Trophoblast cell (in vitro differentiated cells and primary cell): ENCODE measurements around the gene ZDHHC20.

ENCODE experiments used
- DNase-seq, 2 donors: peaks; one replicate each; pipeline ENCODE4 v3.0.0-alpha.2; 2016
- H2AFZ ChIP-seq: 2 replicates; pipeline ENCODE4 v1.6.1; 2013; ENCODE audit warnings: low read length, moderate library complexity, mild to moderate bottlenecking; ENCODE audit not compliant: insufficient read depth, poor library complexity
- H2AK5ac ChIP-seq: 2 replicates; pipeline ENCODE4 v1.6.1; 2013; ENCODE audit warnings: mild to moderate bottlenecking, low read length
- H2BK120ac ChIP-seq: 2 replicates; pipeline ENCODE4 v1.6.1; 2013; ENCODE audit warnings: low read length, mild to moderate bottlenecking, moderate library complexity; ENCODE audit not compliant: insufficient read depth, poor library complexity
- H2BK12ac ChIP-seq: 2 replicates; pipeline ENCODE4 v1.6.1; 2013; ENCODE audit warnings: mild to moderate bottlenecking, low read length, moderate library complexity
- H2BK5ac ChIP-seq: 2 replicates; pipeline ENCODE4 v1.6.1; 2013; ENCODE audit warnings: low read length, low read depth, moderate library complexity, mild to moderate bottlenecking; ENCODE audit not compliant: poor library complexity
- H3K14ac ChIP-seq: 2 replicates; pipeline ENCODE4 v1.6.1; 2013; ENCODE audit warnings: mild to moderate bottlenecking, low read length
- H3K18ac ChIP-seq: 2 replicates; pipeline ENCODE4 v1.6.1; 2013; ENCODE audit warnings: mild to moderate bottlenecking, low read length
- H3K23ac ChIP-seq: 2 replicates; pipeline ENCODE4 v1.6.1; 2013; ENCODE audit warnings: low read length
- H3K27ac ChIP-seq: 2 replicates; pipeline ENCODE4 v1.5.1; 2013; ENCODE audit warnings: low read depth, mild to moderate bottlenecking, inconsistent platforms, low read length, moderate library complexity
- H3K27me3 ChIP-seq: 2 replicates; pipeline ENCODE4 v1.6.1; 2013; ENCODE audit warnings: inconsistent platforms, mild to moderate bottlenecking, low read length, moderate library complexity; ENCODE audit not compliant: insufficient read depth
- H3K36me3 ChIP-seq, 2 experiments: 1 replicate in 1 of 2; 2 replicates in 1 of 2; pipeline ENCODE4 v1.6.1; 2013; ENCODE audit warnings: low read length in 2 of 2, mild to moderate bottlenecking in 2 of 2, moderate library complexity in 1 of 2; ENCODE audit not compliant: insufficient read depth in 2 of 2, control insufficient read depth in 1 of 2
- H3K4ac ChIP-seq: 2 replicates; pipeline ENCODE4 v1.6.1; 2013; ENCODE audit warnings: low read depth, mild to moderate bottlenecking, low read length, moderate library complexity
- H3K4me1 ChIP-seq, 2 experiments: 1 replicate in 1 of 2; 2 replicates in 1 of 2; pipeline ENCODE4 v1.6.1; 2013; ENCODE audit warnings: low read length in 2 of 2, mild to moderate bottlenecking in 2 of 2, moderate library complexity in 1 of 2; ENCODE audit not compliant: insufficient read depth in 2 of 2, control insufficient read depth in 1 of 2
- H3K4me2 ChIP-seq: 2 replicates; pipeline ENCODE4 v1.6.1; 2013; ENCODE audit warnings: inconsistent platforms, mild to moderate bottlenecking, low read length, moderate library complexity
- H3K4me3 ChIP-seq: 2 replicates; pipeline ENCODE4 v1.5.1; 2013; ENCODE audit warnings: mild to moderate bottlenecking, low read depth, low read length, inconsistent platforms
- H3K79me1 ChIP-seq: one replicate; pipeline ENCODE4 v1.6.1; 2013; ENCODE audit warnings: low read length
- H3K79me2 ChIP-seq: 2 replicates; pipeline ENCODE4 v1.6.1; 2013; ENCODE audit warnings: low read length, mild to moderate bottlenecking; ENCODE audit not compliant: control insufficient read depth, insufficient read depth, poor library complexity
- H3K9ac ChIP-seq: 2 replicates; pipeline ENCODE4 v1.6.1; 2013; ENCODE audit warnings: mild to moderate bottlenecking, low read length
- H3K9me3 ChIP-seq: 2 replicates; pipeline ENCODE4 v1.6.1; 2013; ENCODE audit warnings: low read depth, mild to moderate bottlenecking, control low read depth, inconsistent platforms, low read length; ENCODE audit not compliant: insufficient read depth
- H4K12ac ChIP-seq: 2 replicates; pipeline ENCODE4 v1.6.1; 2013; ENCODE audit warnings: low read depth, mild to moderate bottlenecking, low read length, moderate library complexity
- H4K8ac ChIP-seq: 2 replicates; pipeline ENCODE4 v1.6.1; 2013; ENCODE audit warnings: low read depth, mild to moderate bottlenecking, low read length, moderate library complexity
- H4K91ac ChIP-seq: one replicate; pipeline ENCODE4 v1.6.1; 2013; ENCODE audit warnings: low read depth, mild to moderate bottlenecking, low read length, moderate library complexity
- WGBS: extraction: QIAGEN DNeasy Blood & Tissue Kit; methylation state at CpG from one replicate; pipeline ENCODE4 v1.1.7; 2013; ENCODE audit warnings: missing lambda C conversion rate; ENCODE audit not compliant: insufficient read length, insufficient coverage; ENCODE audit errors: extremely low coverage; 5-methylcytosine and 5-hydroxymethylcytosine counted together

ZDHHC20 gene

DNA sequence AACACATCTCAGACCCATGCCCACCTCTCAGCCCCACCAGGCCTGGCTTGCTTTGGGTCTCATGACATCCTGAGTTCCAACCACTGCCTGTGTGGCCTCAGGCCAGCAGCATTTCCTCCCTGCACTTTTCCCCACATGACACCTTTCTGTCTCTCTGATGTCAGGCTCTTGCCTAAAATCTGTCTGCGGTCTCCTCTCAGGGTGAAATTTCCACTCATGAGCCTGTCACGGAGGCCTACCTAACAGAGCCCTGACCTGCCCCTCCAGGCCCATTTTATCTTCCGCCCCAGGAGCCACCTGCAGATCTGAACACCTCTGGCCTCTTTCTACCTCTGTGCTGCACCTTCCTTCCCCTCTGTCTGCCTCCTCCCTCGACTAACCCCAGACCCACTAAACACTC is 93.5 kb downstream of the ZDHHC20 start:
- Histone ChIP-seq H2BK5ac (no peak overlapping the region), H3K18ac (no peak overlapping the region), H3K4me3 (no peak overlapping the region), H2BK12ac (no peak overlapping the region), H3K4me2 (no peak overlapping the region), H2BK120ac (no peak overlapping the region), H4K8ac (no peak overlapping the region), H3K79me1 (no peaks in the 10 kb centered on the region), H3K4me1 (peaks cover 0 to 6% of the 10 kb centered on the region in 2 experiments), H3K9me3 (peaks cover 3% of the 10 kb centered on the region), H3K27ac (no peak overlapping the region), H3K36me3 (no peaks in the 10 kb centered on the region), H4K12ac (no peak overlapping the region), H4K91ac (no peak overlapping the region), H2AFZ (no peak overlapping the region), H3K79me2 (no peaks in the 10 kb centered on the region), H3K23ac (no peak overlapping the region), H3K9ac (no peak overlapping the region), H3K27me3 (no peaks in the 10 kb centered on the region), H3K14ac (no peak overlapping the region), H2AK5ac (no peak overlapping the region), H3K4ac (no peak overlapping the region)
- no CpG with 5 or more reads among the region's 4 CpGs for WGBS
- no peak for DNase-seq

DNA sequence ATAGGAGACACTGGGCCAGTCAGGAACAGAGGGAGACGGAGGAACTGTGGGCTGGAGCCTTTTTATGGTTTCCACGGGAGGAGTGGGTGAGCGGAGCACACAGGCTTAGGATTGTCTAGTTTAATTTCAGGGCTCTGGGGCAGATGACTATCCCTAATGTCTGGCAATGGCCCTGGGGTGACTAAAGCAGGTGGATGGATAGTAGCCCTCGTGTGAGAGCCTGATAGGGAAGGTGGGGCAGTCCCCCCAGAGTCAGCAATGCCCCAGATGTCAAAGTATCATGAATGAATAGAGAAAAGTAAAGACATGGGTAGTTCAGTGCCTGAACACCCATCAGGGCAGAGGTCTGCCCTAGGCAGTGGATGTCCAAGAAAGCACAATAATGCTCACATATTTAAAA is 94.2 kb downstream of the ZDHHC20 start:
- H3K79me2 ChIP-seq = no peaks in the 10 kb centered on the region
- no peak overlapping the region for H3K4me2 ChIP-seq

DNA sequence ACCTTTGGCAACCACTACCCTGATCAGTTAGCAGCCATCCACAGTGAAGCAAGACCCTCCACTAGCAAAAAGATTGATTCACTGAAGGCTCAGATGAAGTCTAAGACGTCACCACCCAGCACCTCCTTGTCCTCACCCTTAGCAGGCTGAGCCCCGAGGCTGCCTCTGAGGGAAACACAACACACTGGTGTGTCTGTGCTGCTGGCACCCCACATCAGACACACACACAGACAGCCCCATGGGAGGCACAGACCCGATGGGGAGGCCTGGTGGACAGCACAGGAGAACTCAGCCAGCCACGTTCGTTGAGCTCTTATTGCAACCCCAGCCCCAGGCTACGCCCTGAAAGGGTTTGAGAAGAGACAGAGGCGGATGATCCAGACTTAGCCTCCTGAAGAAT is 94.7 kb downstream of the ZDHHC20 start:
- Histone ChIP-seq H3K18ac (no peak overlapping the region), H3K79me2 (no peaks in the 10 kb centered on the region)
- WGBS = no CpG with 5 or more reads among the region's 7 CpGs

More for the DNA sequence above, 94.2 kb downstream of the ZDHHC20 start:
- no peak overlapping the region for H2BK12ac ChIP-seq
- peaks cover 0 to 6% of the 10 kb centered on the region in 2 experiments for H3K4me1 ChIP-seq
- H3K4me3 ChIP-seq = no peak overlapping the region
- H2BK120ac ChIP-seq = no peak overlapping the region
- H4K12ac ChIP-seq = no peak overlapping the region
- H2BK5ac ChIP-seq = no peak overlapping the region
- no peak overlapping the region for H3K23ac ChIP-seq
- H4K91ac ChIP-seq = no peak overlapping the region
- DNase-seq = no peak
- H3K14ac ChIP-seq = no peak overlapping the region
- H2AK5ac ChIP-seq = no peak overlapping the region
- H4K8ac ChIP-seq = no peak overlapping the region
- H3K79me1 ChIP-seq = no peaks in the 10 kb centered on the region
- H3K27me3 ChIP-seq = no peaks in the 10 kb centered on the region
- peaks cover 3% of the 10 kb centered on the region for H3K9me3 ChIP-seq
- WGBS = no CpG with 5 or more reads among the region's 4 CpGs
- H2AFZ ChIP-seq = no peak overlapping the region
- no peak overlapping the region for H3K4ac ChIP-seq
- no peak overlapping the region for H3K9ac ChIP-seq
- H3K36me3 ChIP-seq = no peaks in the 10 kb centered on the region
- H3K27ac ChIP-seq = no peak overlapping the region
- no peak overlapping the region for H3K18ac ChIP-seq

DNA sequence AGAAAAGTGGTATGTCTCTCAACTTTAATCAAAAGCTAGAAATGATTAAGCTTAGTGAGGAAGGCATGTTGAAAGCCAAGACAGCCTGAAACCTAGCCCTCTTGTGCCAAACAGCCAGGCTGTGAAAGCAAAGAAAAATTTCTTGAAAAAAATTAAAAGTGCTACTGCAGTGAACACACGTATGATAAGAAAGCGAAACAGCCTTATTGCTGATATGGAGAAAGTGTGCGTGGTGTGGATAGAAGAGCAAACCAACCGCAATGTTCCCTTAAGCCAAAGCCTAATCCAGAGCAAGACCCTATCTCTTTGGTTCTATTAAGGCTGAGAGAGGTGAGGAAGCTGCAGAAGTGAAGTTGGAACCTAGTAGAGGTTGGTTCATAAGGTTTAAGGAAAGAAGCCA is 96.4 kb downstream of the ZDHHC20 start:
- no CpG with 5 or more reads among the region's 4 CpGs for WGBS
- H3K4ac ChIP-seq = no peak overlapping the region
- H3K4me2 ChIP-seq = no peak overlapping the region
- H4K91ac ChIP-seq = no peak overlapping the region
- H3K4me3 ChIP-seq = no peak overlapping the region
- no peak overlapping the region for H2AFZ ChIP-seq
- no peak overlapping the region for H3K27ac ChIP-seq
- H3K79me2 ChIP-seq = no peaks in the 10 kb centered on the region
- H3K9me3 ChIP-seq = peaks cover 5% of the 10 kb centered on the region
- H4K12ac ChIP-seq = no peak overlapping the region
- no peak overlapping the region for H2BK12ac ChIP-seq
- no peak overlapping the region for H4K8ac ChIP-seq
- DNase-seq = no peak
- no peak overlapping the region for H3K23ac ChIP-seq
- no peak overlapping the region for H2BK5ac ChIP-seq
- H3K36me3 ChIP-seq = no peaks in the 10 kb centered on the region
- no peak overlapping the region for H3K14ac ChIP-seq
- H2BK120ac ChIP-seq = no peak overlapping the region
- H3K79me1 ChIP-seq = no peaks in the 10 kb centered on the region
- no peak overlapping the region for H2AK5ac ChIP-seq
- no peak overlapping the region for H3K9ac ChIP-seq
- H3K4me1 ChIP-seq = peaks cover 0 to 6% of the 10 kb centered on the region in 2 experiments
- no peaks in the 10 kb centered on the region for H3K27me3 ChIP-seq
- H3K18ac ChIP-seq = no peak overlapping the region

More for the DNA sequence above, 94.7 kb downstream of the ZDHHC20 start:
- H2AFZ ChIP-seq = no peak overlapping the region
- H4K12ac ChIP-seq = no peak overlapping the region
- no peak overlapping the region for H3K9ac ChIP-seq
- no peak overlapping the region for H2BK12ac ChIP-seq
- no peak overlapping the region for H2BK120ac ChIP-seq
- no peaks in the 10 kb centered on the region for H3K27me3 ChIP-seq
- no peak overlapping the region for H3K4me2 ChIP-seq
- peaks cover 3% of the 10 kb centered on the region for H3K9me3 ChIP-seq
- DNase-seq = no peak
- H4K8ac ChIP-seq = no peak overlapping the region
- no peak overlapping the region for H2BK5ac ChIP-seq
- no peak overlapping the region for H3K23ac ChIP-seq
- no peak overlapping the region for H3K4ac ChIP-seq
- no peaks in the 10 kb centered on the region for H3K79me1 ChIP-seq
- no peak overlapping the region for H3K4me3 ChIP-seq
- H3K14ac ChIP-seq = no peak overlapping the region
- H3K4me1 ChIP-seq = peaks cover 0 to 6% of the 10 kb centered on the region in 2 experiments
- H4K91ac ChIP-seq = no peak overlapping the region
- H2AK5ac ChIP-seq = no peak overlapping the region
- no peak overlapping the region for H3K27ac ChIP-seq
- H3K36me3 ChIP-seq = no peaks in the 10 kb centered on the region
